IPS-NIHi7 (cell line): Measurements from ENCODE around the gene SMAD6.
"Not testable (repeated sequence)": the region's sequence is repeated elsewhere in the genome, so short reads cannot be mapped to it uniquely, and the experiment has no call there.

Experiments
- DNase-seq: peaks from one replicate; pipeline ENCODE4 v3.0.0; 2012; ENCODE audit warnings: mixed read lengths; ENCODE audit errors: extremely low spot score

The SMAD6 gene

GRCh38 chr15:66742286-66742685 is 40.2 kb downstream of the SMAD6 start:
- no peak for DNase-seq

GRCh38 chr15:66743204-66743603 is 41.2 kb downstream of the SMAD6 start:
- no peak for DNase-seq

DNA sequence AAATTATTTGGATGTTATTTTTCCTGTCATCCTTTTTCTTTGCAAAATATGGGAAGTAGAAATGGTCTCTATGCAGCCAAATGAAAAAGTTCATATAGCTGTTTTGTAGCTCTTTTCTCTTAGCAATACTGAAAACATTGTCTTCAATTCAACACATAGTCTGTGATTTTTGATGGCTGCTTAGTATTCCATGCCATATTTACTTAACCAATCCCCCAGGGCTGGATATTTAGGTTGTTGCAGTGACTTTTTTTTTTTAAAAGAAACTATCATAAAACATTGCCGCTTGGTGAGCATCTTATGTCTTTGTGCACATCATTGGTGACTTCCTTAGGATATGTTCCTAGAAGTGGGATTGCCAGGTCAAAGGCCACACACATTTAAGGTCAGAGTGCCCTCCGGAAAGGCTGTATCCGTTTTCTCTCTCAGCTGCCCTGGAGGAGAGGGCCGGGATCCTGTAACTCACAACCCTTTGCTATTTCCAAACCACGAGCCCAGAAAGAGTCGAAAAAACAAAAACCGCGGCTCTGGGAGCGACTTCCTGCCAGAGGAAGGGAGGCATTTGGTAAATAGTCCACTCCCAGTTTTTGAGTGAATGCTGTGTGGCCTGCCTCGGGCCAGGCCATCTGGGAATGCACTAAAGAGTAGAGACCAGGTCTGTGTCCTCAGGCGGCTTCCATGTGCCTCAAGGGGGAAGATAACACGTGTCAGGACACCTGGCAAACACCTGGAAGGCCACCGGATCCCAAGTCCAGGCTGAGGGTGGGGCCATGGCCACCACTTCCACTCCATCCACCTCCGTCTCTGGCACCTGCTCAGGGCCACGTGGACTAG is 41.9 kb downstream of the SMAD6 start:
- no peak for DNase-seq

DNA sequence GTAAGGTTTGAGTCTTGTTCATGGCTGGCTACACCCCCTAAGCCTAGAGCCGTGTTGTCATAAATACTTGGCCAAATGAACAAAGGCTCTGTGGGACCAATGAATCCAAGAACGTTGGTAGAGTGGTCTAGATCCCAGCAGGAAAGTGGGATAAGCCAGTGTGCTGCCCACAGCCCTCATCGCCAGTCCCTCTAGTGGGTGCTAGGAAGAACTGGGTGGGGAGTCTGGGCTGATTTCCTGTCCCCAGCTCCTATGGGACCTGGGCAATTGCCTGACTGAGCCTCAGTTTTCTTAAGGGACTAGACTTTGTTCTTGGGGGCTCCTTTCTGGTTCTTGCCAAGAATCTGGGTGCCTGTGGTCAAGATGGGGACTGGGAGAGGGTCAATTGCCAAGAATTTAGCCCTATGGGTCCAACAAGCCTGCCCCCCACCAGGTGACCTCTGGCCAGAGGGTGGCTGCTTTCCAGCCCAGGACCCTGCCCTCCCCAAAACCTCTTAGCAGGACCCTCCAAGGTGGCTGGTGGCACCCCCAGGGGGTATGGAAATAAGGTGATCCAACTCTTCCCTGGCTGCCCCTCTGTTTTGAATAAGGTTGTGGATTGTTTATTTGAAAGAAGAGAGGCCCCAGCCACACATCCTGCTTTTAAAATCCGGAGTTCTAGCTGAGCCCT is 42.7 kb downstream of the SMAD6 start:
- DNase-seq, result no peak

GRCh38 chr15:66745530-66746230 is 43.6 kb downstream of the SMAD6 start:
- no peak for DNase-seq

GRCh38 chr15:66746231-66746605 is 44.2 kb downstream of the SMAD6 start:
- DNase-seq, result no peak

- no peak for DNase-seq
Measured at GRCh38 chr15:66747223-66747622, 45.2 kb downstream of the SMAD6 start.

GRCh38 chr15:66747886-66748707 is 46.1 kb downstream of the SMAD6 start:
- peak; percentile 52 for DNase-seq

GRCh38 chr15:66748708-66749035 is 46.6 kb downstream of the SMAD6 start:
- no peak for DNase-seq

- no peak for DNase-seq
Measured at GRCh38 chr15:66749841-66750575, 48.0 kb downstream of the SMAD6 start.

DNA sequence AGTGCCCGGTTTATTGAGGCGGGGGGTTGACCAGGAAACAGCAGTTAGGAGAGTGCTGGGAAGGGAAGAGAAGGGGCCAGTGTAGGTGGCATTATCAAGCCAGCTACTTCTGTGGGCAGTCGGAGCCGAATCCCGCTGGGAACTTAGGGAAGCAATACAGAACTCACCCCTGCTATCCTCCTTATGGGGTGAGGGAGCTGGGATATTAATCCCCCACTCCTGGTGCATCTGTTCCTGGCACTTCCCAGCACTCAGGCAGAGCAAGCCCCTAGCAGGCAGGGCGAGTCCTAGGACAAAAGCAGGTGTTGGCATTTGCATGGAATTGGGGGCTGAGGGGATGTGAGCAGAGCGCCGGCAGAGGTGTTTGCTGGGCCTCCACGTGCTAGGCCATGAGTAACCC is 48.6 kb downstream of the SMAD6 start:
- DNase-seq, result no peak

DNA sequence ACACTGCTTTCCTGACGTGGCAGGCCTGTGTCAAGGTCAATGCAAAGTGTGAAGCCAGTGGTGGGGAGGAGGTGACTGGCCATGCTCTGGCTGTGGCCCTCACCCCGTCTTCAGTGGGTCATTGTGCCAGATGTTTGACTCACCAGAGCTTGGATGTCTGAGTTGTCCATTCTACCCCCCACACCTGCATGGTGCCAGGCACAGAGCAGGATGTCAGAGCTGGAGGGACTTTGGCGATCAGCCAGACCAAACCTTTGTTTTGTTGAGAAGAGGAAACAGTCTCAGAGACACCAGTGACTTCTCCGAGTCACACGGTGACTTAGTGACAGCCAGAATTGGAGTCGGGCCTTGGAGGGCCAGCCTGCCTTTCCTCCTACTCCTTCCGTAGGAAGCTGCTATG is 49.5 kb downstream of the SMAD6 start:
- DNase-seq, result no peak

GRCh38 chr15:66752078-66752477 is 50.0 kb downstream of the SMAD6 start:
- no peak for DNase-seq

DNA sequence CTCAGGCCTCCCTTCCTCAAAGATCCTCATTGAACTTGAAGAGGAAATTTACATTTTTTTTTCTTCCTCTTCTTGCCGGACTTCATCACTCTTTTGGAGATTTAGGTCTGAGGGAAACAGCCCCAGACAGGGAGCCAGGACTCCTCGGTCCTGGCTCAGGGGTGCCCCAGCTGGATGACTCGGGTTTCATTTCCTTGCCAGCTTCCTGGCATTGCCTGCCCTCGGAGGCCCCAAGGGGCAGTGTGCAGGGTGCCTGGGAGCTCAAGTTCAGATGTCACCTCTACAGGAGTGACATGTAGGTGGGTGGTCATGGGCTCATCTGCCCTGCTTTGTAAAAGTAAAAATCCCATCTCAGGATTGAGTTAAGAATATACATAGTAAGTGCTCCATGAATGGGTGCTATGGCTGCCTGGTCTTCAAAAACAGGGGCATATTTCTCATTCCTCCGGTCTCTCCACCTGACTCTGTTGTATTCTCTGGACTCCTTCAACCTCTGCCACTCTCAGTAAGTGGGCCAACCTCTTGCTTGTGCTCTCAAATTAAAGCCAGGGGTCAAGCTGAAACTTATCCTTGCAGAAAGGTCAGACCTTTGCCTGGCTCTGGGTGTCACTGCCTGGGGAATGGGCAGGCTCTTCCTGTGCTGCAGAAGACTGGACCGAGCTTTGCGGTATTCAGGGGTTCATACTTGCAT is 51.8 kb downstream of the SMAD6 start:
- no peak for DNase-seq

- DNase-seq, result no peak
Measured at GRCh38 chr15:66754789-66755188, 52.8 kb downstream of the SMAD6 start.

DNA sequence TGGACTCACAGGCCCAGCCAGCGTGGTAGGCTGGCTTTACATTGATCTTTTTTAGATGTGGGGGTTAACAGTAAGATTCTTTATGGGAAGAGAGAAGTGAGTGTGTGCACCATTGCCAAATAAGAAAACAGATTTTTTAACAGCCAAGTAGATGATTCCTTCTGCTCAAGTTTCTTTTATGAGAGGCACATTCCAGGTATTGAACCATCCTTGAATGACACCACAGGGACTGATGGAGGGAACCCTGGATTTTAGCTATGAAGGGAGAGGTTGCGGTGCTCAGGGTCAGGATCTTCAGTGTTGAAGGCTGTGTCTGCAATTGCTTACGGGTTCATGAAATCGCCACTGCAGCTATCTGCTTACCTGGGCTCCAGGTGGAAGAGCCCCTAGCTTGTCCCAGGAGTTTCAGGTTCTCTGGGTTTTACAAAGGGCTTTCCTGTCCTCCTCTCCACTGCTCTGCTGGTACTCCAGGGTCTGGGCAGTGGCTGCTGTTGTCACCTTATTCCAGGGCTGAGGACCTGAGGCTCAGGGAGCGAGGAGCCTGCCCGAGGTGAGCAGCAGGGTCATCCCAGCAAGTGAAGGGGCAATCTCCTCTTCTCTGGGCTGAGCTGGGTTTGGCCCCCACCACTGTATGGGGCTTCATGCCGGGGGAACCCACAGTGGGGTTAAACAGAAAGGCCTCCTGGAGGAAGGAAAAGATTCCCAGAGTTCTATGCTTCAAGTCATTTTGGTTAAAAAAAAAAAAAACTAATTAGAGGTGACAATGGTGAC is 53.4 kb downstream of the SMAD6 start:
- no peak for DNase-seq

DNA sequence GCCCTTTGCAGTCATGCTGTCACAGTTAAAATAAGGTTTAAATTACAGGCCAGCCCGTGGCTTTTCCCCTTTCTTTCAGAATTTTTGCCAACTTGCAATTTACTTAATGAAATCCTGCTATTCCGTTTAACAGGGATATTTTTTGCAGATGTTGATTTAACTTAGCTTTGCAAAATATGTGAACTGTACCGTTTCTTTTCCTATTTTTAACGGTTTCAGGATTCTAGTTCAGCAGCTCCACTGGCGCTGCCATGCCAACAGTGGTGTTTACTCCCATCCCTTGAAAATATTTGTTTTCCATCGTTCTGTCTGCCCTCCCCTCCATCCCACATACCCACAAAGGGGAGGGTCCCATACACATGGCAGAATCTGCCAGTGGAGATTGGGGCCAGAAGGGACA is 54.3 kb downstream of the SMAD6 start:
- DNase-seq, result no peak

GRCh38 chr15:66757030-66757429 is 55.0 kb downstream of the SMAD6 start:
- DNase-seq, result no peak

- no peak for DNase-seq
Measured at GRCh38 chr15:66757521-66757920, 55.5 kb downstream of the SMAD6 start.

GRCh38 chr15:66758217-66758616 is 56.2 kb downstream of the SMAD6 start:
- DNase-seq, result not testable (repeated sequence)
